Activated B cell treated with CpG ODN at 0.5 μM for 24 hours (primary cell): ENCODE results near the gene CFAP100. TPM values are rescaled to one million over a fixed set of nuclear protein-coding genes. Genes with fewer than 3 reads are reported as not detected.

Source experiments
- ATAC-seq: fragments of 200-7000 bp; cut with Tn5 transposase; one replicate; pipeline ENCODE4 v1.10.0; 2021; ENCODE audit warnings: low read depth, mild to moderate bottlenecking, moderate library complexity
- CTCF ChIA-PET: fragments of 350-600 bp; sonication (Branson Sonifier 250); formaldehyde crosslinking; loops from one replicate; lab custom pipeline; 2021; ENCODE audit warnings: antibody characterized with exemption; lab: Charles Lee
- POLR2A ChIA-PET: fragments of 350-600 bp; sonication (Branson Sonifier 250); formaldehyde crosslinking; loops from one replicate; lab custom pipeline; 2021; ENCODE audit warnings: antibody characterized with exemption; lab: Charles Lee
- DNase-seq: peaks from one replicate; pipeline ENCODE4 v3.0.0; 2022
- H3K27ac Mint-ChIP-seq: one replicate; pipeline ENCODE4 v1.8.0; 2020; ENCODE audit warnings: mixed read lengths
- H3K27me3 Mint-ChIP-seq: one replicate; pipeline ENCODE4 v1.8.0; 2021; ENCODE audit warnings: mixed read lengths
- H3K36me3 Mint-ChIP-seq: one replicate; pipeline ENCODE4 v1.8.0; 2021; ENCODE audit warnings: low read depth, mixed read lengths
- H3K4me1 Mint-ChIP-seq: one replicate; pipeline ENCODE4 v1.8.0; 2021; ENCODE audit warnings: mixed read lengths
- H3K4me3 Mint-ChIP-seq: one replicate; pipeline ENCODE4 v1.8.0; 2020; ENCODE audit warnings: mild to moderate bottlenecking, mixed read lengths
- H3K9me3 Mint-ChIP-seq: one replicate; pipeline ENCODE4 v1.8.0; 2020; ENCODE audit warnings: mixed read lengths
- CTCF ChIP-seq: fragments of 200-600 bp; IDR thresholded peaks from one replicate; pipeline ENCODE4 v1.8.0; 2022; ENCODE audit warnings: antibody characterized with exemption, mild to moderate bottlenecking
- intact Hi-C: fragments of 100-400 bp; cut with micrococcal nuclease; formaldehyde crosslinking; loops from one replicate; pipeline ENCODE4 v1.15.1; 2024
- total RNA-seq: library from RNA; stranded (reverse); gene quantifications from 2 replicates; pipeline ENCODE4 v1.2.3, GENCODE V29; 2022

The CFAP100 gene
- total RNA-seq, 1 donor from 2014 or later = not detected

GRCh38 chr3:126433105-126433430 lies 38.4 kb downstream of the CFAP100 start:
- DNase-seq (no peak), ATAC-seq (no peak)
- H3K4me3 Mint-ChIP-seq = no peak overlapping the region
- POLR2A ChIA-PET = no interaction called here
- peaks cover 39% of the 10 kb centered on the region for H3K36me3 Mint-ChIP-seq
- intact Hi-C loops = no loop called here
- CTCF ChIA-PET = no interaction called here
- no peak overlapping the region for H3K27ac Mint-ChIP-seq
- H3K4me1 Mint-ChIP-seq = no peaks in the 10 kb centered on the region
- no peaks in the 10 kb centered on the region for H3K27me3 Mint-ChIP-seq
- no peak for TF ChIP-seq CTCF
- no peaks in the 10 kb centered on the region for H3K9me3 Mint-ChIP-seq

- intact Hi-C loops = no loop called here
- Mint-ChIP-seq H3K4me1 (no peaks in the 10 kb centered on the region), H3K9me3 (no peaks in the 10 kb centered on the region), H3K27me3 (no peaks in the 10 kb centered on the region), H3K4me3 (no peak overlapping the region), H3K36me3 (peaks cover 46% of the 10 kb centered on the region), H3K27ac (no peak overlapping the region)
- POLR2A ChIA-PET = no interaction called here
- CTCF ChIA-PET = no interaction called here
- TF ChIP-seq CTCF = no peak
- ATAC-seq = no peak
- DNase-seq = no peak
Observed at GRCh38 chr3:126433496-126434263, 39.0 kb downstream of the CFAP100 start.

GRCh38 chr3:126434264-126434590 lies 39.5 kb downstream of the CFAP100 start:
- H3K27me3 Mint-ChIP-seq = no peaks in the 10 kb centered on the region
- ChIA-PET POLR2A (no interaction called here), CTCF (no interaction called here)
- no peaks in the 10 kb centered on the region for H3K9me3 Mint-ChIP-seq
- no peak overlapping the region for H3K4me3 Mint-ChIP-seq
- H3K36me3 Mint-ChIP-seq = peaks cover 51% of the 10 kb centered on the region
- no peaks in the 10 kb centered on the region for H3K4me1 Mint-ChIP-seq
- no peak for TF ChIP-seq CTCF
- DNase-seq = no peak
- intact Hi-C loops = no loop called here
- no peak overlapping the region for H3K27ac Mint-ChIP-seq
- ATAC-seq = no peak

- DNase-seq (no peak), ATAC-seq (no peak)
- TF ChIP-seq CTCF = no peak
- peaks cover 56% of the 10 kb centered on the region for H3K36me3 Mint-ChIP-seq
- H3K4me3 Mint-ChIP-seq = no peak overlapping the region
- ChIA-PET CTCF (no interaction called here), POLR2A (no interaction called here)
- H3K4me1 Mint-ChIP-seq = no peaks in the 10 kb centered on the region
- no peaks in the 10 kb centered on the region for H3K27me3 Mint-ChIP-seq
- intact Hi-C loops = no loop called here
- no peaks in the 10 kb centered on the region for H3K9me3 Mint-ChIP-seq
- H3K27ac Mint-ChIP-seq = no peak overlapping the region
Observed at GRCh38 chr3:126434931-126435411, 40.3 kb downstream of the CFAP100 start.

GRCh38 chr3:126435456-126436315 lies 41.0 kb downstream of the CFAP100 start:
- TF ChIP-seq CTCF = no peak
- Mint-ChIP-seq H3K9me3 (no peaks in the 10 kb centered on the region), H3K36me3 (peaks cover 59% of the 10 kb centered on the region), H3K27me3 (no peaks in the 10 kb centered on the region), H3K27ac (no peak overlapping the region), H3K4me1 (no peaks in the 10 kb centered on the region), H3K4me3 (no peak overlapping the region)
- intact Hi-C loops = no loop called here
- POLR2A ChIA-PET = no interaction called here
- no peak for DNase-seq
- ATAC-seq = no peak
- CTCF ChIA-PET = no interaction called here
